A549 (cell line): ENCODE results near the gene SLC6A17. TPM values are rescaled to one million over a fixed set of nuclear protein-coding genes. Genes with fewer than 3 reads are reported as not detected.

Experiments used
- ATAC-seq, 2 experiments: fragments of 200-7000 bp in 1 of 2; fragments of >200 bp in 1 of 2; cut with Nextera tagmentation in 1 of 2; cut with Tn5 transposase in 1 of 2; 3 replicates each; pipeline versions ENCODE4 v1.8.0 to v1.9.1; 2018 to 2020; ENCODE audit warnings: mild to moderate bottlenecking in 1 of 2, moderate library complexity in 1 of 2
- CTCF ChIA-PET: fragments of 300-600 bp; sonication (Branson Sonifier 250); formaldehyde crosslinking; extraction: SDS; loops from one replicate; lab custom pipeline; 2021; ENCODE audit warnings: antibody characterized with exemption, inconsistent platforms; lab: Yijun Ruan, JAX
- POLR2A ChIA-PET: fragments of 350-600 bp; formaldehyde crosslinking; extraction: SDS; loops from one replicate; lab custom pipeline; 2021; ENCODE audit warnings: antibody characterized with exemption, inconsistent platforms; lab: Yijun Ruan, JAX
- DNase-seq, 2 experiments: peaks; one replicate each; pipeline versions ENCODE4 v3.0.0 to v3.0.0-alpha.2; 2011 to 2016; ENCODE audit warnings: low read depth in 1 of 2, low spot score in 1 of 2
- FAIRE-seq: peaks from 2 replicates; lab custom pipeline; 2011; peaks lifted over from hg19 to GRCh38; lab: Jason Lieb, UNC
- H3K27ac ChIP-seq, 2 experiments: fragments of >200 bp; sonication (Bioruptor Twin); formaldehyde crosslinking; 3 replicates each; pipeline ENCODE4 v1.5.1; 2016 to 2017
- H3K4me1 ChIP-seq: fragments of >200 bp; sonication (Bioruptor Twin); formaldehyde crosslinking; 3 replicates; pipeline ENCODE4 v1.6.1; 2016
- H3K4me2 ChIP-seq: fragments of >200 bp; sonication (Bioruptor Twin); formaldehyde crosslinking; 3 replicates; pipeline ENCODE4 v1.6.1; 2016
- H3K4me3 ChIP-seq: fragments of >200 bp; sonication (Bioruptor Twin); formaldehyde crosslinking; 3 replicates; pipeline ENCODE4 v1.5.1; 2016
- H3K9me3 ChIP-seq: fragments of >200 bp; sonication (Bioruptor Twin); formaldehyde crosslinking; 3 replicates; pipeline ENCODE4 v1.6.1; 2016
- ATOH8 ChIP-seq: fragments of 250-450 bp; sonication (Bioruptor Pico); IDR thresholded peaks from 2 replicates; pipeline ENCODE4 v1.5.0; 2020; ENCODE audit warnings: low read depth, mild to moderate bottlenecking, moderate library complexity
- BCL3 ChIP-seq: fragments of >200 bp; sonication (Bioruptor Twin); formaldehyde crosslinking; IDR thresholded peaks from 3 replicates; pipeline ENCODE4 v1.6.1; 2016
- BHLHE40 ChIP-seq: IDR thresholded peaks from 2 replicates; pipeline ENCODE4 v1.6.1; 2012; ENCODE audit warnings: low read depth, low read length, inconsistent platforms
- CEBPB ChIP-seq, 2 experiments: fragments of >200 bp in 1 of 2; sonication (Bioruptor Twin) in 1 of 2; formaldehyde crosslinking in 1 of 2; IDR thresholded peaks; 2 replicates each; pipeline ENCODE4 v1.6.1; 2012 to 2016
- CHD4 ChIP-seq: fragments of 200-600 bp; sonication (generic); IDR thresholded peaks from 2 replicates; pipeline ENCODE4 v1.6.1; 2016; ENCODE audit warnings: antibody characterized with exemption, mild to moderate bottlenecking, borderline replicate concordance
- FOXS1 ChIP-seq: fragments of 250-450 bp; sonication (Bioruptor Pico); IDR thresholded peaks from 2 replicates; pipeline ENCODE4 v1.5.0; 2020; ENCODE audit warnings: mild to moderate bottlenecking, moderate library complexity
- GATA3 ChIP-seq: IDR thresholded peaks from 2 replicates; pipeline ENCODE4 v1.6.1; 2012; ENCODE audit warnings: borderline replicate concordance
- HDAC2 ChIP-seq: fragments of 200-600 bp; sonication (generic); IDR thresholded peaks from 2 replicates; pipeline ENCODE4 v1.6.1; 2016
- HOXA7 ChIP-seq: fragments of 250-450 bp; sonication (Bioruptor Pico); IDR thresholded peaks from 2 replicates; pipeline ENCODE4 v1.5.0; 2020; ENCODE audit warnings: mild to moderate bottlenecking, moderate library complexity
- HOXB5 ChIP-seq: fragments of 250-450 bp; sonication (Bioruptor Pico); IDR thresholded peaks from 2 replicates; pipeline ENCODE4 v1.5.0; 2020; ENCODE audit warnings: mild to moderate bottlenecking, moderate library complexity
- KDM1A ChIP-seq: fragments of 200-600 bp; sonication (generic); IDR thresholded peaks from 2 replicates; pipeline ENCODE4 v1.6.1; 2016; ENCODE audit warnings: low read depth, mild to moderate bottlenecking
- MAZ ChIP-seq: fragments of 150-350 bp; IDR thresholded peaks from 2 replicates; pipeline ENCODE4 v1.6.1; 2014; ENCODE audit warnings: antibody characterized with exemption, low read depth, low read length, borderline replicate concordance
- RARB ChIP-seq: fragments of 250-450 bp; sonication (Bioruptor Pico); IDR thresholded peaks from 2 replicates; pipeline ENCODE4 v1.8.0; 2021; ENCODE audit warnings: mild to moderate bottlenecking, moderate library complexity
- REST ChIP-seq: fragments of 200-600 bp; sonication (generic); IDR thresholded peaks from 2 replicates; pipeline ENCODE4 v1.6.1; 2016; ENCODE audit warnings: antibody characterized with exemption, mild to moderate bottlenecking, moderate library complexity
- RNF2 ChIP-seq: fragments of 200-600 bp; sonication (generic); IDR thresholded peaks from 2 replicates; pipeline ENCODE4 v1.6.1; 2016; ENCODE audit warnings: low read depth, mild to moderate bottlenecking, antibody characterized with exemption, moderate library complexity, borderline replicate concordance
- SMC3 ChIP-seq: fragments of >200 bp; sonication (Bioruptor Twin); formaldehyde crosslinking; IDR thresholded peaks from 3 replicates; pipeline ENCODE4 v1.6.1; 2018; ENCODE audit warnings: inconsistent platforms
- SREBF2 ChIP-seq: fragments of 450-650 bp; IDR thresholded peaks from 2 replicates; pipeline ENCODE4 v1.6.1; 2014; ENCODE audit warnings: mild to moderate bottlenecking, moderate library complexity
- TFCP2L1 ChIP-seq: fragments of 250-450 bp; sonication (Bioruptor Pico); IDR thresholded peaks from 2 replicates; pipeline ENCODE4 v1.5.0; 2021; ENCODE audit warnings: mild to moderate bottlenecking
- ZC3H11A ChIP-seq: fragments of 450-650 bp; IDR thresholded peaks from 2 replicates; pipeline ENCODE4 v1.6.1; 2014; ENCODE audit warnings: antibody characterized with exemption, mild to moderate bottlenecking
- ZNF302 ChIP-seq: fragments of 250-450 bp; sonication (Bioruptor Pico); IDR thresholded peaks from 2 replicates; pipeline ENCODE4 v1.9.0; 2021; ENCODE audit warnings: inconsistent platforms, mild to moderate bottlenecking, moderate library complexity
- ZSCAN20 ChIP-seq: fragments of 250-450 bp; sonication (Bioruptor Pico); IDR thresholded peaks from 2 replicates; pipeline ENCODE4 v1.8.0; 2022; ENCODE audit warnings: mild to moderate bottlenecking, moderate library complexity
- WGBS: methylation state at CpG from one replicate; pipeline ENCODE4 v1.1.6; 2017; ENCODE audit errors: missing lambda C conversion rate; 5-methylcytosine and 5-hydroxymethylcytosine counted together
- polyA plus RNA-seq, 4 experiments: library from polyadenylated mRNA; depleted of rRNA in 3 of 4; stranded (reverse); fragments of >200 nt; fragmentation: RNase III in 1 of 4; extraction: RNeasy Plus Mini Kit Qiagen cat#74134 plus additional on column Dnase treatment in 1 of 4; gene quantifications; 2 replicates in 3 of 4; 3 replicates in 1 of 4; pipeline ENCODE4 v1.2.3, GENCODE V29; 2011 to 2017

The SLC6A17 gene
- polyA plus RNA-seq, 2 of the 4 experiments (the other 2 are of a cell fraction), result 0.56 to 2.2 TPM

DNA sequence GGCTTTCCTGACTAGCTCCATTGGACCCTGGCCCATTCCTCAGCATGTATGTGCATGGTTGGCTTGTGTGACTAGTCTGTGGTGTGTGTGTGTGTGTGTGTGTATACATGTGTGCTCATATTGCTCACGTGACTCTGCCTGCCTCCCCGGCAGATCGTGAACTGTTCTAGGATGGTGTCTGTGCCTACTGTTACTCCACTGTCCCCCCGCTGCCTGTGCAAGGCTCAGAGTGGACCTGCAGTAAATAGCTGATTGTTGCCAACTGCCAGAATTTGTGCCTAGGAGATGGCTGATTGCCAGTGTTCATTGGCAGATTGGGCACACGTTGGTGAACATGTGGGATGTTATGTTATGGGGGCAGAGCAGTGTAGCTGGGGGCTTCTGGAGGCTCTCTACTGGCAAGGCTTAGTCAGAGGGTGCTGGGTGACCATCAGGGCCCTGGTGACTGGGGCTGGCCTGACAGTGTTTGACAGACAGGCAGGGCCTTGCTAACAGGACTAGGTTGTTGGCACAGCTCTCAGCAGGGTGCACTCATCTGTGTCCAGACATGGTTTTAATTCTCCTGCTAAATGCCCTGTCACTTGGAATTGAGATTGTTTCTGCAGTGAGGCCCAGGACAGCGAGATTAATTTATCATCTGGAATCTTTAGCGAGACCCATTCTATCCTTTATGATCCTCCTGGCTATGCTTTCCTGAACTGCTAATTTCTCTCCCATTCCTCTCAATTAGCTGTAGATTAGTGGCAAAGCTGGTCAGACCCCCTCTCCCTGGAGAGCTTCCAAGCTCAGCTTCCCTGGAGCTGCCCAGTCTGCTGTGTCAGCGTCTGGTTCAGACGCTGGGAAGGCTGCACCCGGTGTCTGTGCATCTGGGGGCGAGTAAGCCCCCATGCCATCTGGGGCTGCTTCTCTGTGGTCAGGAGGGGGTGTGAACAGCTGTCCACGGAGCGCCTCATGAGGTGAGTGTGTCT, 20.8 kb downstream of the SLC6A17 start:
- H3K4me3 ChIP-seq, result no peak overlapping the region
- TF ChIP-seq BCL3, result no peak
- no peak overlapping the region for H3K4me2 ChIP-seq
- FAIRE-seq (no peak), DNase-seq (no peak), ATAC-seq (no peak)
- no peak overlapping the region for H3K27ac ChIP-seq
- 64% methylated on average over 7 of the region's 13 CpGs for WGBS
- ChIA-PET POLR2A (no interaction called here), CTCF (interaction anchor here (2.0 to 2.1 kb wide), 2 partner anchors 37 to 325 kb away, joined by 5 to 6 read pairs; no protein-coding TSS in a partner anchor)
- H3K9me3 ChIP-seq, result no peaks in the 10 kb centered on the region
- H3K4me1 ChIP-seq, result no peaks in the 10 kb centered on the region

- WGBS, result 54% methylated on average over 5 of the region's 10 CpGs
- POLR2A ChIA-PET, result no interaction called here
Measured at GRCh38 chr1:110172001-110172400, 21.7 kb downstream of the SLC6A17 start.

DNA sequence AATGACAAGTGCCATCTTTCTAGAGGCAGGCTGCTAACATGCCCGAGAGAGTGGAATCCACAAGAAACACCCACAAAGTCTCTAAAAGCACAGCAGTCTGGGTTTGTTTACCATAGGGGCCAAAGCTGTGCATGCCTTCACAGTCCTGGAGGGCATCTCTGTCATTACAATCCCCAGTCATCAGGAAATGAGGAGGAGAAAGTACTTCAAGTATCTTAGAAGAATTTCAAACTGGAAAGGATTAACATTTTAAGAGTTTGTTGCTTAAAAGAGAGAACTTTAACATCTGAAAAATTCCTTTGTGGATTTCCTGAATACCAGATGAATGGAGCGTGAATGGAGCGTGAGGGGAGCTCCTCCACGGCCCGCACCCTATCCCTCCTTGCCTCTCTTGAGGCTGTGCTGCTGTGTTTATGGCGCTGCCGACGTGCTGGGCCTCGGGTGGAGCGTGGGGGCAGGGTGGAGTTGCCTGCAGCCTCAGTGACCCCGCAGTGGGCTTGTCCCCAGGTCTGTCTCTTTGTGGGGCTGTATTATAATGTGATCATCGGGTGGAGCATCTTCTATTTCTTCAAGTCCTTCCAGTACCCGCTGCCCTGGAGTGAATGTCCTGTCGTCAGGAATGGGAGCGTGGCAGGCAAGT, 23.3 kb downstream of the SLC6A17 start:
- no peak overlapping the region for H3K4me2 ChIP-seq
- no peak for ATAC-seq
- 74% methylated on average over 15 of the region's 15 CpGs for WGBS
- H3K27ac ChIP-seq, result no peak overlapping the region
- DNase-seq, result no peak
- no peaks in the 10 kb centered on the region for H3K9me3 ChIP-seq
- no peak for FAIRE-seq
- no peak overlapping the region for H3K4me3 ChIP-seq
- ChIA-PET POLR2A (no interaction called here), CTCF (interaction anchor here (1.2 to 4.1 kb wide), 2 partner anchors 34 to 446 kb away, joined by 3 to 12 read pairs; no protein-coding TSS in a partner anchor)
- H3K4me1 ChIP-seq, result no peaks in the 10 kb centered on the region
- TF ChIP-seq BHLHE40 (no peak), MAZ (no peak), TFCP2L1 (CRISPR knock-in tag) (no peak), RNF2 (no peak), HOXB5 (no peak), GATA3 (no peak), ZC3H11A (no peak), KDM1A (no peak), CHD4 (no peak), FOXS1 (CRISPR knock-in tag) (no peak), SMC3 (no peak), SREBF2 (no peak), BCL3 (no peak), ZNF302 (CRISPR knock-in tag) (no peak), ATOH8 (CRISPR knock-in tag) (no peak)

More at GRCh38 chr1:110172001-110172400, 21.7 kb downstream of the SLC6A17 start:
- no peak overlapping the region for H3K27ac ChIP-seq
- H3K4me1 ChIP-seq, result no peaks in the 10 kb centered on the region
- H3K9me3 ChIP-seq, result no peaks in the 10 kb centered on the region
- ATAC-seq (no peak), FAIRE-seq (no peak), DNase-seq (no peak)
- CTCF ChIA-PET, result interaction anchor here (2.0 to 2.1 kb wide), 2 partner anchors 36 to 324 kb away, joined by 5 to 6 read pairs; no protein-coding TSS in a partner anchor
- TF ChIP-seq REST (no peak), CEBPB (IDR thresholded peaks at IDR 0.05) (no peak), HDAC2 (no peak), HOXA7 (CRISPR knock-in tag) (no peak), RNF2 (no peak), RARB (CRISPR knock-in tag) (no peak), ZSCAN20 (CRISPR knock-in tag) (no peak), ZC3H11A (no peak)
- no peak overlapping the region for H3K4me3 ChIP-seq
- no peak overlapping the region for H3K4me2 ChIP-seq
